K562 (cell line): ENCODE results near the gene SERPING1. TPM values are rescaled to one million over a fixed set of nuclear protein-coding genes. Genes with fewer than 3 reads are reported as not detected.

Experiments used
- ATAC-seq: fragments of 200-7000 bp; cut with Tn5 transposase; 3 replicates; pipeline ENCODE4 v1.9.1; 2020; ENCODE audit warnings: moderate library complexity
- BruUV-seq: library from RNA; stranded (reverse); fragments of 400-500 nt; replicated peaks from 2 replicates; lab custom pipeline; 2021; lab: Mats Ljungman, UMichigan
- CTCF ChIA-PET: fragments of 300-600 bp; formaldehyde crosslinking; extraction: SDS; loops from one replicate; lab custom pipeline; 2021; ENCODE audit warnings: low intra/inter-chr PET ratio; lab: Yijun Ruan, JAX
- POLR2A ChIA-PET: fragments of 300-600, 350-650 bp; sonication (Branson Sonifier 250); formaldehyde crosslinking; extraction: SDS; loops from one replicate; lab custom pipeline; 2021; ENCODE audit warnings: antibody characterized with exemption, inconsistent platforms; lab: Yijun Ruan, JAX
- DNase-seq, 4 experiments: peaks; one replicate each; pipeline versions ENCODE4 v3.0.0 to v3.0.0-alpha.2; 2011 to 2018; ENCODE audit warnings: low spot score in 3 of 4, mixed read lengths in 3 of 4; ENCODE audit errors: extremely low read depth in 1 of 4
- FAIRE-seq: peaks from 2 replicates; lab custom pipeline; 2011; peaks lifted over from hg19 to GRCh38; lab: Jason Lieb, UNC
- H2AFZ ChIP-seq: 2 replicates; pipeline ENCODE4 v1.6.0; 2011; ENCODE audit warnings: low read depth, low read length, control low read depth, inconsistent platforms
- H3K27ac ChIP-seq: fragments of 200-600 bp; 3 replicates; pipeline ENCODE4 v1.8.0; 2011; ENCODE audit warnings: low read depth, mild to moderate bottlenecking, control low read depth, inconsistent platforms, low read length, moderate library complexity, mixed read lengths; ENCODE audit errors: extremely low read depth
- H3K27me3 ChIP-seq, 2 experiments: fragments of 300-600 bp in 1 of 2; 2 replicates in 1 of 2; 3 replicates in 1 of 2; pipeline versions ENCODE4 v1.6.0 to v1.8.0; 2011; ENCODE audit warnings: inconsistent platforms in 2 of 2, low read length in 2 of 2, mild to moderate bottlenecking in 1 of 2, mixed read lengths in 1 of 2, moderate library complexity in 1 of 2; ENCODE audit not compliant: control insufficient read depth in 2 of 2, insufficient read depth in 2 of 2
- H3K36me3 ChIP-seq: fragments of 300-600 bp; 3 replicates; pipeline ENCODE4 v1.8.0; 2011; ENCODE audit warnings: mild to moderate bottlenecking, low read length, inconsistent platforms; ENCODE audit not compliant: control insufficient read depth, insufficient read depth
- H3K4me1 ChIP-seq, 2 experiments: fragments of 200-600 bp in 1 of 2; replicated peaks in 1 of 2; 2 replicates in 1 of 2; 3 replicates in 1 of 2; pipeline versions ENCODE4 v1.5.1 to v1.8.0; 2011; ENCODE audit warnings: inconsistent platforms in 2 of 2, low read length in 2 of 2, mild to moderate bottlenecking in 1 of 2, mixed read lengths in 1 of 2, moderate library complexity in 1 of 2; ENCODE audit not compliant: control insufficient read depth in 2 of 2, insufficient read depth in 2 of 2
- H3K4me2 ChIP-seq: 2 replicates; pipeline ENCODE4 v1.6.1; 2011; ENCODE audit warnings: low read length, control low read depth, inconsistent platforms, mixed read lengths; ENCODE audit not compliant: insufficient read depth
- H3K4me3 ChIP-seq: fragments of 200-600 bp; sonication (generic), shearing (Covaris generic); 2 replicates; pipeline ENCODE4 v1.5.1; 2016; ENCODE audit warnings: control low read depth, inconsistent platforms
- H3K79me2 ChIP-seq: fragments of 200-600 bp; 3 replicates; pipeline ENCODE4 v1.8.0; 2011; ENCODE audit warnings: low read length, inconsistent platforms; ENCODE audit not compliant: control insufficient read depth, insufficient read depth
- H3K9ac ChIP-seq, 2 experiments: 2 replicates each; pipeline versions ENCODE4 v1.6.0 to v1.6.1; 2011; ENCODE audit warnings: low read depth in 2 of 2, low read length in 2 of 2, control low read depth in 1 of 2, inconsistent platforms in 1 of 2, mild to moderate bottlenecking in 1 of 2, mixed read lengths in 1 of 2; ENCODE audit not compliant: insufficient read depth in 1 of 2
- H3K9me1 ChIP-seq: one replicate; pipeline ENCODE4 v1.6.0; 2011; ENCODE audit warnings: inconsistent platforms, mild to moderate bottlenecking, low read length, moderate library complexity; ENCODE audit not compliant: control insufficient read depth, insufficient read depth
- H3K9me3 ChIP-seq: replicated peaks from 2 replicates; pipeline ENCODE4 v1.5.1; 2011; ENCODE audit warnings: low read depth, low read length, inconsistent platforms; ENCODE audit not compliant: control insufficient read depth, insufficient read depth
- H4K20me1 ChIP-seq: replicated peaks from 2 replicates; pipeline ENCODE4 v1.6.1; 2011; ENCODE audit warnings: low read length, inconsistent platforms, mixed read lengths; ENCODE audit not compliant: control insufficient read depth, insufficient read depth
- GTF2B ChIP-seq: IDR thresholded peaks from 2 replicates; pipeline ENCODE4 v1.6.1; 2011; ENCODE audit not compliant: insufficient read length; ENCODE audit errors: extremely low read depth
- SNRNP70 ChIP-seq: fragments of 200-400 bp; formaldehyde crosslinking; optimal IDR thresholded peaks from 2 replicates; pipeline ENCODE3; 2017; ENCODE audit warnings: low read depth, low read length
- SP2 ChIP-seq: IDR thresholded peaks from 2 replicates; pipeline ENCODE4 v1.6.1; 2011; ENCODE audit warnings: mild to moderate bottlenecking, low read depth, low read length, moderate library complexity; ENCODE audit not compliant: poor library complexity, severe bottlenecking; ENCODE audit errors: extremely low read depth
- TAF15 ChIP-seq: fragments of 200-400 bp; formaldehyde crosslinking; IDR thresholded peaks from 2 replicates; pipeline ENCODE4 v1.6.1; 2017; ENCODE audit warnings: mild to moderate bottlenecking, low read depth, low read length, moderate library complexity
- WGBS: fragments of 100-300 bp; shearing (Covaris generic); methylation state at CpG from one replicate; pipeline ENCODE4 v1.1.6; 2016; ENCODE audit warnings: low coverage, mixed read lengths; ENCODE audit not compliant: insufficient coverage; ENCODE audit errors: missing lambda C conversion rate; 5-methylcytosine and 5-hydroxymethylcytosine counted together
- in situ Hi-C: fragments of 300-500 bp; cut with MboI; formaldehyde crosslinking; loops from 4 replicates; pipeline ENCODE4 v1.15.0; 2018; ENCODE audit warnings: inconsistent platforms, mixed read lengths
- intact Hi-C: fragments of 100-400 bp; cut with micrococcal nuclease; formaldehyde crosslinking; loops from 2 replicates; pipeline ENCODE4 v1.14.2; 2022
- polyA plus RNA-seq, 8 experiments: library from polyadenylated mRNA; depleted of rRNA in 4 of 8; stranded (reverse) in 5 of 8; unstranded in 3 of 8; fragments of >200 nt; fragmentation: Nextera tagmentation in 2 of 8; fragmentation: Illumina TruSeq in 1 of 8; extraction: Ambion mirVana in 2 of 8; extraction: Trizol in 1 of 8; gene quantifications; 2 replicates each; pipeline versions ENCODE4 v1.2.1 to v1.2.3, GENCODE V29; 2011 to 2014; ENCODE audit warnings: inconsistent platforms in 1 of 8, missing spikeins in 1 of 8
- total RNA-seq, 7 experiments: library from RNA; depleted of rRNA in 6 of 7; stranded (reverse); fragments of >200 nt in 6 of 7; fragmentation: Illumina TruSeq in 2 of 7; extraction: Trizol in 2 of 7; gene quantifications; 2 replicates each; pipeline versions ENCODE4 v1.2.1 to v1.2.3, GENCODE V29; 2011 to 2021; ENCODE audit warnings: low replicate concordance in 1 of 7

The SERPING1 gene
- total and polyA plus RNA-seq, 9 of the 15 experiments (the other 6 are each of a cell fraction or from before 2014, with no cell fraction given): 0.10 to 1.00 (median 0.21) TPM; not detected in 2

- H2AFZ ChIP-seq: no peak overlapping the region
- H3K4me2 ChIP-seq: no peak overlapping the region
- FAIRE-seq: no peak
- peaks cover 12 to 28% of the 10 kb centered on the region in 2 experiments for H3K27me3 ChIP-seq
- in situ Hi-C loops: no loop called here
- H4K20me1 ChIP-seq: no peaks in the 10 kb centered on the region
- no peak overlapping the region for H3K27ac ChIP-seq
- H3K4me1 ChIP-seq: peaks cover 2 to 17% of the 10 kb centered on the region in 2 experiments; a peak in 3 of 5 replicates
- no peak for ATAC-seq
- DNase-seq: no peak
- no TSS peak for BruUV-seq
- 23% methylated on average over 8 of the region's 8 CpGs for WGBS
- H3K4me3 ChIP-seq: no peak overlapping the region
- intact Hi-C loops: no loop called here
- ChIA-PET CTCF (interaction anchor here (0.8 kb wide), 1 partner anchor 16 kb away, joined by 7 read pairs; no protein-coding TSS in a partner anchor), POLR2A (interaction anchor here (0.7 kb wide), 2 partner anchors 11 to 13 kb away, joined by 3 read pairs; no protein-coding TSS in a partner anchor)
- H3K9me1 ChIP-seq: no peaks in the 10 kb centered on the region
- H3K9ac ChIP-seq: no peak overlapping the region
- no peak for TF ChIP-seq TAF15
- TF ChIP-seq SNRNP70: no peak
- no peak for TF ChIP-seq GTF2B
- H3K79me2 ChIP-seq: no peaks in the 10 kb centered on the region
- no peaks in the 10 kb centered on the region for H3K36me3 ChIP-seq
- H3K9me3 ChIP-seq: no peaks in the 10 kb centered on the region
These were observed 37.8 kb downstream of the SERPING1 start for GRCh38 chr11:57635246-57635645.

GRCh38 chr11:57637626-57638004 lies 40.1 kb downstream of the SERPING1 start:
- BruUV-seq: no TSS peak
- POLR2A ChIA-PET: interaction anchor here (0.5 to 1.3 kb wide), 3 partner anchors 163 to 268 kb away, joined by 3 read pairs; no protein-coding TSS in a partner anchor
- Histone ChIP-seq H3K79me2 (no peaks in the 10 kb centered on the region), H3K27ac (no peak overlapping the region), H3K4me3 (no peak overlapping the region), H3K9me1 (no peaks in the 10 kb centered on the region), H3K9me3 (no peaks in the 10 kb centered on the region), H3K4me1 (peaks cover 6 to 17% of the 10 kb centered on the region in 2 experiments; a peak in 3 of 5 replicates), H4K20me1 (no peaks in the 10 kb centered on the region), H3K4me2 (no peak overlapping the region), H3K27me3 (peaks cover 2 to 12% of the 10 kb centered on the region in 2 experiments; a peak in 3 of 5 replicates), H2AFZ (no peak overlapping the region), H3K9ac (no peak overlapping the region), H3K36me3 (no peaks in the 10 kb centered on the region)
- FAIRE-seq (no peak), ATAC-seq (no peak), DNase-seq (no peak)
- CTCF ChIA-PET: no interaction called here
- intact Hi-C loops: no loop called here
- 76% methylated on average over 14 of the region's 18 CpGs for WGBS
- TF ChIP-seq SP2: no peak
- in situ Hi-C loops: no loop called here
